ENCODE data around the gene PIBF1. TPM values are rescaled to one million over a fixed set of nuclear protein-coding genes. Genes with fewer than 3 reads are reported as not detected.
A peak's percentile ranks its signal among the peaks of the same experiment; 100 is the strongest.

PIBF1 gene
- total RNA-seq, 1 experiment from 2014 or later, result 12.9 TPM

GRCh38 chr13:72973234-72973633 is 191.3 kb downstream of the PIBF1 start:
- DNase-seq (ENCODE audit: low spot score) (no peak), ATAC-seq (no peak)
- Mint-ChIP-seq H3K36me3 (no peaks in the 10 kb centered on the region; the same call in 1 of the 2 replicates), H3K27me3 (ENCODE audit: low read depth) (no peaks in the 10 kb centered on the region), H3K27ac (no peak overlapping the region), H3K9me3 (no peaks in the 10 kb centered on the region), H3K4me1 (peaks cover 13% of the 10 kb centered on the region), H3K4me3 (no peak overlapping the region)
- POLR2A ChIA-PET, result no interaction called here
- CTCF ChIA-PET, result no interaction called here
- TF ChIP-seq HMGA2 (CRISPR knock-in tag; IDR thresholded peaks at IDR 0.05), result no peak
- no peak for TF ChIP-seq SP1 (CRISPR knock-in tag; conservative IDR thresholded peaks at IDR 0.05)
- no peak for TF ChIP-seq SOX15 (CRISPR knock-in tag; IDR thresholded peaks at IDR 0.05)
- no peak for TF ChIP-seq ATF2 (CRISPR knock-in tag; IDR thresholded peaks at IDR 0.05; ENCODE audit: borderline replicate concordance, low read depth)
- TF ChIP-seq HMGXB4 (CRISPR knock-in tag; IDR thresholded peaks at IDR 0.05), result no peak

GRCh38 chr13:72983085-72983768 is 201.3 kb downstream of the PIBF1 start:
- peaks cover 7% of the 10 kb centered on the region for H3K4me1 Mint-ChIP-seq
- CTCF ChIA-PET, result no interaction called here

GRCh38 chr13:72985610-72986009 is 203.7 kb downstream of the PIBF1 start:
- ChIA-PET CTCF (no interaction called here), POLR2A (no interaction called here)
- no peak for DNase-seq (ENCODE audit: low spot score)
- Mint-ChIP-seq H3K27ac (no peak overlapping the region), H3K9me3 (no peaks in the 10 kb centered on the region), H3K27me3 (ENCODE audit: low read depth) (no peaks in the 10 kb centered on the region), H3K4me3 (no peak overlapping the region), H3K4me1 (no peaks in the 10 kb centered on the region), H3K36me3 (no peaks in the 10 kb centered on the region)
- TF ChIP-seq RELA (CRISPR knock-in tag; IDR thresholded peaks at IDR 0.05; ENCODE audit: borderline replicate concordance) (no peak), ZNF423 (CRISPR knock-in tag; IDR thresholded peaks at IDR 0.05) (no peak), JAZF1 (CRISPR knock-in tag; IDR thresholded peaks at IDR 0.05) (no peak), USF1 (CRISPR knock-in tag; IDR thresholded peaks at IDR 0.05) (no peak), ZNF219 (CRISPR knock-in tag; IDR thresholded peaks at IDR 0.05; ENCODE audit: borderline replicate concordance) (no peak), AR (CRISPR knock-in tag; IDR thresholded peaks at IDR 0.05) (no peak)
- ATAC-seq, result no peak

More at GRCh38 chr13:72983085-72983768, 201.3 kb downstream of the PIBF1 start:
- ATAC-seq (no peak), DNase-seq (ENCODE audit: low spot score) (no peak)
- no peaks in the 10 kb centered on the region for H3K9me3 Mint-ChIP-seq
- POLR2A ChIA-PET, result no interaction called here
- no peaks in the 10 kb centered on the region for H3K27me3 Mint-ChIP-seq (ENCODE audit: low read depth)
- no peak overlapping the region for H3K27ac Mint-ChIP-seq
- H3K4me3 Mint-ChIP-seq, result no peak overlapping the region
- H3K36me3 Mint-ChIP-seq, result no peaks in the 10 kb centered on the region
- peak; percentile 72 for TF ChIP-seq ZNF121 (CRISPR knock-in tag; IDR thresholded peaks at IDR 0.05)
- no peak for TF ChIP-seq GRHL2 (CRISPR knock-in tag; IDR thresholded peaks at IDR 0.05; ENCODE audit: insufficient replicate concordance, severe bottlenecking)

Data from WTC11 (cell line).